Measurements from ENCODE around the gene DENND10. TPM values are rescaled to one million over a fixed set of nuclear protein-coding genes. Genes with fewer than 3 reads are reported as not detected.
"Not testable (repeated sequence)": the region's sequence is repeated elsewhere in the genome, so short reads cannot be mapped to it uniquely, and the experiment has no call there.

DENND10 gene
- total RNA-seq, 1 experiment from 2014 or later, result 35.2 TPM

DNA sequence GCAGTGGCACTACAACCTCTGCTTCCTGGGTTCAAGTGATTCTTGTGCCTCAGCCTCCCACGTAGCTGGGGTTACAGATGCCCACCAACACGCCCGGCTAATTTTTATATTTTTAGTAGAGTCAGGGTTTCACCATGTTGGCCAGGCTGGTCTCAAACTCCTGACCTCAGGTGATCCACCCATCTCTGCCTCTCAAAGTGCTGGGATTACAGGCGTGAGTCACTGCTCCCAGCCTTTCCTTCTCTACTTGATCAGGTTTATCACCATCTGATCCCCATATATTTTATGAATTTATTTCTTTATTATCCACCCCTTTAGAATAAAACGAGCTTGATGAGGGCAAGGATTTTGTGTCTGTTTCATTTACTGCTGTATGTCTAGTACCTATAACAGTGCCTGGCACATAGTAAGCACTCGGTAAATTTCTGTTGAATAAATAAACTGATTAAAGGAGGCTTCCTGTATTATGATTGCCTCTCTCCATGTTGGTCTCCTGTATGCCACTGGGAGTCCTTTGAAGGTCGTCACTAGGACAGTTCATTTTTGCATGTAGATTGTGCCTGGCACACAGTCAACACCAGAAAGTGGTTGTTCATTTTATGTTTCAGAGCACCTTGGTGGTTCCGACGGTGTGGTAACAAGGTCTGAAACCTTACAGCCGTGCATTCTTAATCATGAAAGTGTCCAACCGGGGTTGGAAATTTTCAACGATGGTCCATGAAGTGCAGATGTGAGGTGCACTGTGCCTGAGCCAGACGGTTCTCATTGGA lies 13.7 kb upstream of the DENND10 start:
- no peak overlapping the region for H3K9ac ChIP-seq (ENCODE audit: low read length)
- peaks cover 43% of the 10 kb centered on the region for H3K4me1 ChIP-seq (ENCODE audit: low read length)
- H3K79me2 ChIP-seq (ENCODE audit: low read length), result no peaks in the 10 kb centered on the region
- no peak for DNase-seq
- H3K27me3 ChIP-seq (ENCODE audit: low read length), result no peaks in the 10 kb centered on the region; the same call in 1 of the 2 replicates
- H3K36me3 ChIP-seq (ENCODE audit: insufficient read depth, low read length), result no peaks in the 10 kb centered on the region
- no peak overlapping the region for H3K4me3 ChIP-seq (ENCODE audit: low read length)
- no peaks in the 10 kb centered on the region for H3K9me2 ChIP-seq (replicated peaks; ENCODE audit: insufficient read depth, low read length)
- no peak overlapping the region for H3K27ac ChIP-seq (ENCODE audit: low read length)
- no peaks in the 10 kb centered on the region for H3K9me3 ChIP-seq (ENCODE audit: low read length)
- no peak overlapping the region for H3K4me2 ChIP-seq (ENCODE audit: low read depth, low read length, poor library complexity, severe bottlenecking)
- H2AFZ ChIP-seq (ENCODE audit: low read length), result 0 out of 2 replicates have a peak overlapping the region, but pooled peaks have one; percentile 58
- no peaks in the 10 kb centered on the region for H4K20me1 ChIP-seq (ENCODE audit: insufficient read depth, low read depth, low read length)

DNA sequence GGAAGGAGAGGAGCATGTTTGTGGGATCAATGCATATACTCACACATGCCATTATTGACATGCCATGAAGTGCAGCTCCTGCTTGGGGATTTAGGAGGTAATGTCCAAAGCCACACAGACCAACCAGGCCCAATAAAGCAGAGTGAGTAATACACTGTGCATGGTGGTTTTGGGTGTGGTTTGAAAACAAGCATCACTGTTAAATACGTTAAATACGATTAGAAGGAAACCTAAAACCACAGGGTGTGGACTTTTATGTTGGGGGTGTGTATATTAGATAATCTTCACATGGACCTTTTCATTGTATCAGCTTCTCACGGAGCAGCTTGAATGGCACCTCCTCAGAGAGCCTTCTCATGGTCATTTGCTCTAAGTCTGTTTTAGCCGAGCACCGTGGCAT lies 12.9 kb upstream of the DENND10 start:
- no peaks in the 10 kb centered on the region for H3K36me3 ChIP-seq (ENCODE audit: insufficient read depth, low read length)
- H3K79me2 ChIP-seq (ENCODE audit: low read length), result no peaks in the 10 kb centered on the region
- H3K4me1 ChIP-seq (ENCODE audit: low read length), result peaks cover 36% of the 10 kb centered on the region
- no peak overlapping the region for H3K4me2 ChIP-seq (ENCODE audit: low read depth, low read length, poor library complexity, severe bottlenecking)
- H2AFZ ChIP-seq (ENCODE audit: low read length), result 0 out of 2 replicates have a peak overlapping the region, but pooled peaks have one; percentile 58
- no peaks in the 10 kb centered on the region for H4K20me1 ChIP-seq (ENCODE audit: insufficient read depth, low read depth, low read length)
- DNase-seq, result no peak
- H3K9me2 ChIP-seq (replicated peaks; ENCODE audit: insufficient read depth, low read length), result no peaks in the 10 kb centered on the region
- no peak overlapping the region for H3K4me3 ChIP-seq (ENCODE audit: low read length)
- no peaks in the 10 kb centered on the region; the same call in 1 of the 2 replicates for H3K27me3 ChIP-seq (ENCODE audit: low read length)
- no peak overlapping the region for H3K9ac ChIP-seq (ENCODE audit: low read length)
- H3K9me3 ChIP-seq (ENCODE audit: low read length), result no peaks in the 10 kb centered on the region
- no peak overlapping the region for H3K27ac ChIP-seq (ENCODE audit: low read length)

DNA sequence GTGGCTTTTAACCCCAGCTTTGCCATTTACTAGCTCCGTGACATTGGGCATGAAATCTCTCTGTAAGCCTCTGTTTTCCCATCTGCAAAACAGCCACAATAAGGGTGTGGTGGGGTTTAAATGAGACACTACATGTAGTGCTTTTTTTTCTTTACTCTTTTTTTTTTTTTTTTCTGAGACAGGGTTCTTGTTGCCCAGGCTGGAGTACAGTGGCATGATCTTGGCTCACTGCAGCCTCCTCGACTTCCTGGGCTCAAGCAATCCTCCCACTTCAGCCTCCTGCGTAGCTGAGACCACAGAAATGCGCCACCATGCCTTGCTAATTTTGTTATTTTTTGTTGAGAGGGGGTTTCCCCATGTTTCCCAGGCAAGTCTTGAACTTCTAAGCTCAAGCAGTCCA lies 8.3 kb upstream of the DENND10 start:
- H3K4me3 ChIP-seq (ENCODE audit: low read length), result no peak overlapping the region
- H4K20me1 ChIP-seq (ENCODE audit: insufficient read depth, low read depth, low read length), result no peaks in the 10 kb centered on the region
- no peaks in the 10 kb centered on the region for H3K36me3 ChIP-seq (ENCODE audit: insufficient read depth, low read length)
- peaks cover 8% of the 10 kb centered on the region; the same call in 1 of the 2 replicates for H3K4me1 ChIP-seq (ENCODE audit: low read length)
- no peak for DNase-seq
- no peak overlapping the region for H3K9ac ChIP-seq (ENCODE audit: low read length)
- H3K79me2 ChIP-seq (ENCODE audit: low read length), result no peaks in the 10 kb centered on the region
- H3K27ac ChIP-seq (ENCODE audit: low read length), result no peak overlapping the region
- H2AFZ ChIP-seq (ENCODE audit: low read length), result no peak overlapping the region
- H3K27me3 ChIP-seq (ENCODE audit: low read length), result no peaks in the 10 kb centered on the region; the same call in 1 of the 2 replicates
- no peak overlapping the region for H3K4me2 ChIP-seq (ENCODE audit: low read depth, low read length, poor library complexity, severe bottlenecking)
- H3K9me3 ChIP-seq (ENCODE audit: low read length), result no peaks in the 10 kb centered on the region
- H3K9me2 ChIP-seq (replicated peaks; ENCODE audit: insufficient read depth, low read length), result no peaks in the 10 kb centered on the region

DNA sequence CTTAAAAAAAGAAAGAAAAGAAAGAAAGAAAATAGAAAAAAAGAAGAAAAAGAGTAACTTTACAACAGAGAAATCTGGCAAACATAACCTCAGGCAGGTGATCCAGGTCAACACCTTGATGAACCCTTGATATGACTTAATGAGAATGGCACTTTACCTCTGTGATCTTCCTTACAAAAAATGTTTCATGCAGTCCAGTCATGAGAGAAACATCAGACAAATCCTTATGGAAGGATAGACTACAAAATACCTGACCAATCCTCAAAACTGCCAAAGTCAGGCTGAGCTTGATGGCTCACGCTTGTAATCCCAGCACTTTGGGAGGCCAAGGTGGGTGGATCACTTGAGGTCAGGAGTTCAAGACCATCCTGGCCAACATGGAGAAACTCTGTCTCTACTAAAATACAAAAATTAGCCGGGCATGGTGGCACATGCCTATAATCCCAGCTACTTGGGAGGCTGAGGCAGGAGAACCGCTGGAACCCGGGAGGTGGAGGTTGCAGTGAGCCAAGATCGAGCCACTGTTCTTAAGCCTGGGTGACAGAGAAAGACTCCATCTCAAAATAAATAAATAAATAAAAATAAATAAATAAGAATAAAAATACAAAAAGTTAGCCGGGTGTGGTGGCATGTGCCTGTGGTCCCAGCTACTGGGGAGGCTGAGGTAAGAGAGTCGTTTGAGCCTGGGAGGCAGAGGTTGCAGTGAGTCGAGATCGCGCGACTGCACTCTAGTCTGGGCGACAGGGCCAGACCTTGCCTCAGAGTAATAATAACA lies 7.1 kb upstream of the DENND10 start:
- H3K9me3 ChIP-seq (ENCODE audit: low read length); H3K9me2 ChIP-seq (replicated peaks; ENCODE audit: insufficient read depth, low read length); H3K27me3 ChIP-seq (ENCODE audit: low read length); H3K4me1 ChIP-seq (ENCODE audit: low read length); H3K79me2 ChIP-seq (ENCODE audit: low read length); H3K27ac ChIP-seq (ENCODE audit: low read length); H3K36me3 ChIP-seq (ENCODE audit: insufficient read depth, low read length); H4K20me1 ChIP-seq (ENCODE audit: insufficient read depth, low read depth, low read length); H3K4me3 ChIP-seq (ENCODE audit: low read length); H2AFZ ChIP-seq (ENCODE audit: low read length); DNase-seq; H3K4me2 ChIP-seq (ENCODE audit: low read depth, low read length, poor library complexity, severe bottlenecking); H3K9ac ChIP-seq (ENCODE audit: low read length): not testable (repeated sequence)

DNA sequence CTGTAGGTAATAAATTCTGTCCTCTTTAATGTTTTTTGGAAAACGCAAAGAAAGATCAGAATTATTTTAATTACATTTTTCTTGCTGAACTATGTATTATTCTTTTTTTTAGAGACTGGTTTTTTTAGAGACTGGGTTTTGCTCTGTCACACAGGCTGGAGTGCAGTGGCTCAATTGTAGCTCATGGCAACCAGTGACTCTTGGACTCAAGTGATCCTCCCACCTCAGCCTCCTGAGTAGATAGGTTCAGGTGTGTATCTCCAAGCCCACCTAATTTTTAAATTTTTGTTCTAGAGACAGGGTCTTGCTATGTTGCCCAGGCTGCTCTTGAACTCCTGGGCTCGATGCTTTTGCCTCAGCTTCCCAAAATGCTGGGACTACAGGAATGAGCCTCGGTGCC lies 5.3 kb upstream of the DENND10 start:
- no peaks in the 10 kb centered on the region for H3K27me3 ChIP-seq (ENCODE audit: low read length)

DNA sequence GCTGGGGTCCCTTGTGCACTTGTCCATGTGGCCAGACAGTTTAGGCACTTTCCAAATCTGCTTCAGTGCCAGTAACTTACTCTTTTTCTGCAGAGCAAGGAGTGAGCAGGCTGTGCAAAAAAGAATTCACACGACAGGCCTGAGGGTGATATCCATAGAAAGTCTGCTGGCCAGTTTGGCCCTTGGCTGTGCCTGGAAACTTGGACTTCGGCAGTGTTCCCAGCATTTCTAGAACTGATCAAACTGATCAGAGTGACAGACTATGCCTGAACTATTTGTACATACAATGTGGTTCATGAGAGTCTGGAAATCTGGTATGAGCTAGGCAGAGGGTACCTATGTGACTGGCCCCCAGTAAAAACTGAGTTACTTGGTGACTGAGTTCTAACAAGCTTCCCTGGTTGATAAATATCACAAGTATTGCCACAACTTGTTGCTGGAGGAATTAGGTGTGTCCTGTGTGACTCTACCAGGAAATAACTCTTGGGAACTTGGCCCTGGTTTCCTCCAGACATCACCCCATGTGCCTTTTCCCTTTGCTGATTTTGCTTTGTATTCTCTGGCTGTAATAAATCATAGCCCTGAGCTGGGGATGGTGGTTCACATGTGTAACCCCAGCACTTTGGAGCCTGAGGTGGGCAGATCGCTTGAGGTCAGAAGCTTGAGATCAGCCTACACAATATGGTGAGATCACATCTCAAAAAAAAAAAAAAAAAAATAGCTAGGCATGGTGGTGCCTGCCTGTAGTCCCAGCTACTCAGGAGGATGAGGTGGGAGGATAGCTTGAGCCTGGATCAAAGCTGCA lies 3.3 kb upstream of the DENND10 start:
- Histone ChIP-seq H3K9me2 (replicated peaks; ENCODE audit: insufficient read depth, low read length) (no peaks in the 10 kb centered on the region), H3K27ac (ENCODE audit: low read length) (no peak overlapping the region), H3K36me3 (ENCODE audit: insufficient read depth, low read length) (no peaks in the 10 kb centered on the region), H3K4me1 (ENCODE audit: low read length) (peaks cover 26% of the 10 kb centered on the region), H3K79me2 (ENCODE audit: low read length) (peaks cover 11% of the 10 kb centered on the region), H3K4me2 (ENCODE audit: low read depth, low read length, poor library complexity, severe bottlenecking) (no peak overlapping the region), H4K20me1 (ENCODE audit: insufficient read depth, low read depth, low read length) (no peaks in the 10 kb centered on the region), H3K9ac (ENCODE audit: low read length) (no peak overlapping the region), H3K4me3 (ENCODE audit: low read length) (no peak overlapping the region), H3K9me3 (ENCODE audit: low read length) (no peaks in the 10 kb centered on the region), H2AFZ (ENCODE audit: low read length) (no peak overlapping the region), H3K27me3 (ENCODE audit: low read length) (no peaks in the 10 kb centered on the region)
- no peak for DNase-seq

More for the DNA sequence above, 5.3 kb upstream of the DENND10 start:
- H3K79me2 ChIP-seq (ENCODE audit: low read length), result no peaks in the 10 kb centered on the region
- H4K20me1 ChIP-seq (ENCODE audit: insufficient read depth, low read depth, low read length), result no peaks in the 10 kb centered on the region
- no peak overlapping the region for H2AFZ ChIP-seq (ENCODE audit: low read length)
- no peak overlapping the region for H3K9ac ChIP-seq (ENCODE audit: low read length)
- no peaks in the 10 kb centered on the region for H3K9me2 ChIP-seq (replicated peaks; ENCODE audit: insufficient read depth, low read length)
- no peak for DNase-seq
- no peak overlapping the region for H3K4me2 ChIP-seq (ENCODE audit: low read depth, low read length, poor library complexity, severe bottlenecking)
- H3K9me3 ChIP-seq (ENCODE audit: low read length), result no peaks in the 10 kb centered on the region
- H3K4me1 ChIP-seq (ENCODE audit: low read length), result peaks cover 22% of the 10 kb centered on the region
- no peak overlapping the region for H3K4me3 ChIP-seq (ENCODE audit: low read length)
- no peak overlapping the region for H3K27ac ChIP-seq (ENCODE audit: low read length)
- H3K36me3 ChIP-seq (ENCODE audit: insufficient read depth, low read length), result no peaks in the 10 kb centered on the region

DNA sequence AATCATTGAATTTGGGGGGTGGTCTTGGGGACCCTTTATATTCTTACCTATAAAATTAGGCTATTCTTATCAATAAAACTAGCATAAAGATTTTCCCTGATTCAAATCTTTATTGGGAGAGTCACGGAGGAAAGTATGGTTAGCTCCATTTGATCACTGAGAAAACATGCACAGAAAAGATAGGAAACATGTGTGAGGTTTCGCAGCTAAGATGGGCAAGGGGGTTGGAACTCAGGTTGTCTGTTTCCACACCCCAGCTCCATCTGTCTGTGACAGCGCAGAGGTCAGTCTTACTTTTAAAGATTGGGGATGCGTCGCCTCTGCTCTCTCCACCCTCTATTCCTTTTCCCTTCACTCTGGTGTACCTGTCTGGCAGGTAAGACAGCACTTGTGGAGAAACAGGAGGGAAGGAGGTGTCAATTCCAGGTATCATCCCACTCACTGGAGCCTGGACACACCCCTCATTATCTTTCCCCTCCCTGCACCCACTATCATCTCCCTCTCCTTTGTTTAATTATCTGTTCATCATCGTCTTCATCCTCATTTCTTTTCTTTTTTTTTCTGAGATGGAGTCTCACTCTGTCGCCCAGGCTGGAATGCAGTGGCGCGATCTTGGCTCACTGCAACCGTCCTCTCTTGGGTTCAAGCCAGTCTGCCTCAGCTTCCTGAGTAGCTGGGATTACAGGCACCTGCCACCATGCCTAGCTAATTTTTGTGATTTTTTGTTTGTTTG lies 2.4 kb upstream of the DENND10 start:
- Histone ChIP-seq H3K79me2 (ENCODE audit: low read length) (peaks cover 19% of the 10 kb centered on the region), H4K20me1 (ENCODE audit: insufficient read depth, low read depth, low read length) (no peaks in the 10 kb centered on the region), H2AFZ (ENCODE audit: low read length) (no peak overlapping the region), H3K9me2 (replicated peaks; ENCODE audit: insufficient read depth, low read length) (no peaks in the 10 kb centered on the region), H3K36me3 (ENCODE audit: insufficient read depth, low read length) (no peaks in the 10 kb centered on the region), H3K4me1 (ENCODE audit: low read length) (peaks cover 27% of the 10 kb centered on the region), H3K9me3 (ENCODE audit: low read length) (no peaks in the 10 kb centered on the region), H3K4me2 (ENCODE audit: low read depth, low read length, poor library complexity, severe bottlenecking) (peak overlapping the region; percentile 41), H3K27ac (ENCODE audit: low read length) (no peak overlapping the region), H3K27me3 (ENCODE audit: low read length) (no peaks in the 10 kb centered on the region), H3K9ac (ENCODE audit: low read length) (no peak overlapping the region), H3K4me3 (ENCODE audit: low read length) (no peak overlapping the region; the same call in 1 of the 2 replicates)
- DNase-seq, result no peak
